Heart left ventricle (tissue), 16 donors: ENCODE measurements around the gene LIMS2. TPM values are rescaled to one million over a fixed set of nuclear protein-coding genes. Genes with fewer than 3 reads are reported as not detected.

ENCODE experiments used
- ATAC-seq, 4 donors: fragments of 200-7000 bp; cut with Tn5 transposase; one replicate each; pipeline ENCODE4 v1.9.1; 2020 to 2022; ENCODE audit warnings: moderate library complexity in 4 of 4, mild to moderate bottlenecking in 3 of 4, moderate number of reproducible peaks in 1 of 4
- DNase-seq, 5 donors: peaks; one replicate each; pipeline ENCODE4 v3.0.0-alpha.2; 2020
- H3K27ac ChIP-seq, 12 donors: fragments of 200-600 bp; sonication (generic) in 4 of 12; one replicate each; pipeline versions ENCODE4 v1.5.0 to v1.8.0; 2016 to 2022; ENCODE audit warnings: mild to moderate bottlenecking in 2 of 12
- H3K27me3 ChIP-seq, 9 donors: fragments of 200-600 bp; sonication (generic) in 2 of 9; one replicate each; pipeline versions ENCODE4 v1.5.1 to v1.8.0; 2016 to 2022; ENCODE audit warnings: mild to moderate bottlenecking in 3 of 9
- H3K36me3 ChIP-seq, 9 donors: fragments of 200-600 bp; sonication (generic) in 2 of 9; one replicate each; pipeline versions ENCODE4 v1.5.0 to v1.8.0; 2018 to 2022; ENCODE audit warnings: mild to moderate bottlenecking in 2 of 9
- H3K4me1 ChIP-seq, 12 donors: fragments of 200-600 bp; sonication (generic) in 4 of 12; one replicate each; pipeline versions ENCODE4 v1.5.0 to v1.8.0; 2016 to 2022; ENCODE audit warnings: mild to moderate bottlenecking in 3 of 12
- H3K4me3 ChIP-seq, 12 donors: fragments of 200-600 bp; sonication (generic) in 4 of 12; one replicate each; pipeline versions ENCODE4 v1.5.0 to v1.8.0; 2017 to 2022; ENCODE audit warnings: mild to moderate bottlenecking in 9 of 12, moderate library complexity in 4 of 12
- H3K9me3 ChIP-seq, 12 donors: fragments of 200-600 bp; sonication (generic) in 4 of 12; one replicate each; pipeline versions ENCODE4 v1.5.0 to v1.8.0; 2016 to 2022; ENCODE audit warnings: mild to moderate bottlenecking in 1 of 12
- POLR2A ChIP-seq, 2 donors: fragments of 450-650 bp; IDR thresholded peaks; one replicate each; pipeline ENCODE4 v1.6.1; 2017; ENCODE audit warnings: antibody characterized with exemption in 2 of 2, mild to moderate bottlenecking in 2 of 2, moderate library complexity in 2 of 2
- WGBS, 4 donors: extraction: QIAGEN DNeasy Blood & Tissue Kit in 2 of 4; methylation state at CpG; one replicate each; pipeline versions ENCODE4 v1.1.5 to v1.1.7; 2013 to 2018; 5-methylcytosine and 5-hydroxymethylcytosine counted together
- intact Hi-C, 10 donors: fragments of 100-400 bp; cut with DNase I; formaldehyde crosslinking; loops; one replicate each; pipeline versions ENCODE4 v1.11.1 to v1.14.2; 2022
- polyA plus RNA-seq, 2 donors: library from polyadenylated mRNA; stranded (reverse); fragments of 200-250 nt; gene quantifications; one replicate each; pipeline ENCODE4 v1.2.3, GENCODE V29; 2013
- total RNA-seq, 9 donors: library from RNA; depleted of rRNA in 2 of 9; stranded (reverse); fragments of >200 nt in 2 of 9; fragmentation: NEBNext Ultra II Directional in 3 of 9; extraction: Animal tissue kit (Norgen Biotek cat#: 25700) in 3 of 9; gene quantifications; one replicate each; pipeline versions ENCODE4 v1.1.0 to v1.2.4, GENCODE V29; 2016 to 2023
- TF ChIP-seq, protein P1 (sequence below), 12 donors: fragments of 200-600 bp; sonication (generic) in 4 of 12; IDR thresholded peaks; one replicate each; pipeline versions ENCODE4 v1.5.0 to v1.8.0; 2018 to 2022; ENCODE audit warnings: antibody characterized with exemption in 12 of 12, mild to moderate bottlenecking in 5 of 12
- donor health status: ischemic (EF 13 %, LVEDD 7.1; RV severe dilation, severe dysfunction).
- donor health status: healthy with polysubstance abuse.
- donor health status: DM: no; HTN: yes; CAD: no.
- donor health status: DM: no; HTN: no; CAD: no.
- donor health status: ischemic (EF 25% LVEDD 6.9; RV normal size, moderate dysfunction).
- donor health status: ischemic (EF 25% LVEDD 5.7; RV mildly dilated, moderate dysfunction).
- donor health status: healthy.
- donor health status: DM: yes; HTN: yes; CAD: no.
- donor health status: ischemic (EF 35%, LVEDD 5.7; RV mildly dilated, moderate dysfunction).
- donor health status: nonischemic (EF 11% LVEDD 7.7; RV severe dilation, severe dysfunction).
- donor health status: DM: yes; HTN: yes; CAD: no.
- donor health status: PGD.
- donor health status: ischemic (EF 29% LVEDD 5.4; RV normal size, mild dysfunction).
- donor health status: nonischemic (EF 23%, LVEDD 6.1; RV moderate dilation, normal function).

LIMS2 gene
- total and polyA plus RNA-seq, 11 donors: 97.1 to 293 (median 158) TPM

GRCh38 chr2:127651971-127652550 is 23.3 kb downstream of the LIMS2 start:
- Histone ChIP-seq H3K4me3 (no peak overlapping the region), H3K36me3 (peaks cover 0 to 58% (median 40%) of the 10 kb centered on the region in 9 donors), H3K9me3 (no peaks in the 10 kb centered on the region), H3K27ac (peak overlapping the region; percentile 49 to 98 (median 84)), H3K27me3 (no peaks in the 10 kb centered on the region), H3K4me1 (peaks cover 33 to 98% (median 94%) of the 10 kb centered on the region in 12 donors)
- ATAC-seq (peak; percentile 78 to 81 (median 80)), DNase-seq (peak; percentile 91 to 97 (median 93))
- intact Hi-C loops: loop anchor here in 3 of 10 donors (2.0 to 5.0 kb wide), 3 partner anchors 23 to 50 kb away; partner anchors contain the start of genes LIMS2 (in 2 of the 3) and SFT2D3 (in 1 of the 3)
- TF ChIP-seq, protein P1, sequence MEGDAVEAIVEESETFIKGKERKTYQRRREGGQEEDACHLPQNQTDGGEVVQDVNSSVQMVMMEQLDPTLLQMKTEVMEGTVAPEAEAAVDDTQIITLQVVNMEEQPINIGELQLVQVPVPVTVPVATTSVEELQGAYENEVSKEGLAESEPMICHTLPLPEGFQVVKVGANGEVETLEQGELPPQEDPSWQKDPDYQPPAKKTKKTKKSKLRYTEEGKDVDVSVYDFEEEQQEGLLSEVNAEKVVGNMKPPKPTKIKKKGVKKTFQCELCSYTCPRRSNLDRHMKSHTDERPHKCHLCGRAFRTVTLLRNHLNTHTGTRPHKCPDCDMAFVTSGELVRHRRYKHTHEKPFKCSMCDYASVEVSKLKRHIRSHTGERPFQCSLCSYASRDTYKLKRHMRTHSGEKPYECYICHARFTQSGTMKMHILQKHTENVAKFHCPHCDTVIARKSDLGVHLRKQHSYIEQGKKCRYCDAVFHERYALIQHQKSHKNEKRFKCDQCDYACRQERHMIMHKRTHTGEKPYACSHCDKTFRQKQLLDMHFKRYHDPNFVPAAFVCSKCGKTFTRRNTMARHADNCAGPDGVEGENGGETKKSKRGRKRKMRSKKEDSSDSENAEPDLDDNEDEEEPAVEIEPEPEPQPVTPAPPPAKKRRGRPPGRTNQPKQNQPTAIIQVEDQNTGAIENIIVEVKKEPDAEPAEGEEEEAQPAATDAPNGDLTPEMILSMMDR (IDR thresholded peaks at IDR 0.05): no peak
- TF ChIP-seq POLR2A (IDR thresholded peaks at IDR 0.05): no peak
- 32 to 49% (median 43%) methylated on average over 12 to 14 of the region's 14 CpGs for WGBS, 4 donors

DNA sequence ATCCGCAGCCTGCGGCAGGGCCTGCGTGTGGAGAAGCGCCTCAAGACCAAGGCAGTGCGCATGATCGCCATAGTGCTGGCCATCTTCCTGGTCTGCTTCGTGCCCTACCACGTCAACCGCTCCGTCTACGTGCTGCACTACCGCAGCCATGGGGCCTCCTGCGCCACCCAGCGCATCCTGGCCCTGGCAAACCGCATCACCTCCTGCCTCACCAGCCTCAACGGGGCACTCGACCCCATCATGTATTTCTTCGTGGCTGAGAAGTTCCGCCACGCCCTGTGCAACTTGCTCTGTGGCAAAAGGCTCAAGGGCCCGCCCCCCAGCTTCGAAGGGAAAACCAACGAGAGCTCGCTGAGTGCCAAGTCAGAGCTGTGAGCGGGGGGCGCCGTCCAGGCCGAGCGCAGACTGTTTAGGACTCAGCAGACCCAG is 23.9 kb downstream of the LIMS2 start:
- Histone ChIP-seq H3K36me3 (peaks cover 0 to 55% (median 36%) of the 10 kb centered on the region in 9 donors), H3K9me3 (no peaks in the 10 kb centered on the region), H3K4me3 (no peak overlapping the region), H3K4me1 (peaks cover 33 to 98% (median 94%) of the 10 kb centered on the region in 12 donors), H3K27ac (peak overlapping the region; percentile 49 to 98 (median 84)), H3K27me3 (no peaks in the 10 kb centered on the region)
- ATAC-seq (no peak), DNase-seq (peak in 3 of 5 donors; percentile 26 to 68 (median 31))
- TF ChIP-seq, protein P1 (IDR thresholded peaks at IDR 0.05): no peak
- no peak for TF ChIP-seq POLR2A (IDR thresholded peaks at IDR 0.05)
- intact Hi-C loops: loop anchor here in 2 of 10 donors (2.0 to 5.0 kb wide), 3 partner anchors 23 to 51 kb away; partner anchors contain the start of genes LIMS2 (in 1 of the 2) and SFT2D3 (in 1 of the 2)
- WGBS, 4 donors: 78 to 89% (median 83%) methylated on average over 29 of the region's 29 CpGs

DNA sequence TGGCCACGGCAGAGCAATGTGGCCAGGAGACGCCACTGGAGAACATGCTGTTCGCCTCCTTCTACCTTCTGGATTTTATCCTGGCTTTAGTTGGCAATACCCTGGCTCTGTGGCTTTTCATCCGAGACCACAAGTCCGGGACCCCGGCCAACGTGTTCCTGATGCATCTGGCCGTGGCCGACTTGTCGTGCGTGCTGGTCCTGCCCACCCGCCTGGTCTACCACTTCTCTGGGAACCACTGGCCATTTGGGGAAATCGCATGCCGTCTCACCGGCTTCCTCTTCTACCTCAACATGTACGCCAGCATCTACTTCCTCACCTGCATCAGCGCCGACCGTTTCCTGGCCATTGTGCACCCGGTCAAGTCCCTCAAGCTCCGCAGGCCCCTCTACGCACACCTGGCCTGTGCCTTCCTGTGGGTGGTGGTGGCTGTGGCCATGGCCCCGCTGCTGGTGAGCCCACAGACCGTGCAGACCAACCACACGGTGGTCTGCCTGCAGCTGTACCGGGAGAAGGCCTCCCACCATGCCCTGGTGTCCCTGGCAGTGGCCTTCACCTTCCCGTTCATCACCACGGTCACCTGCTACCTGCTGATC is 24.4 kb downstream of the LIMS2 start:
- H3K27ac ChIP-seq: peak overlapping the region; percentile 50 to 98 (median 84)
- WGBS, 4 donors: 81 to 87% (median 83%) methylated on average over 28 of the region's 28 CpGs
- no peak overlapping the region for H3K4me3 ChIP-seq
- intact Hi-C loops: loop anchor here in 2 of 10 donors (2.0 to 5.0 kb wide), 3 partner anchors 24 to 51 kb away; partner anchors contain the start of genes LIMS2 (in 1 of the 2) and SFT2D3 (in 1 of the 2)
- no peaks in the 10 kb centered on the region for H3K27me3 ChIP-seq
- TF ChIP-seq POLR2A (IDR thresholded peaks at IDR 0.05): no peak
- TF ChIP-seq, protein P1 (IDR thresholded peaks at IDR 0.05): no peak
- ATAC-seq (no peak), DNase-seq (peak in 2 of 5 donors; percentile 25 to 58)
- H3K36me3 ChIP-seq: peaks cover 0 to 55% (median 36%) of the 10 kb centered on the region in 9 donors
- H3K4me1 ChIP-seq: peaks cover 33 to 98% (median 92%) of the 10 kb centered on the region in 12 donors
- no peaks in the 10 kb centered on the region for H3K9me3 ChIP-seq
